Right lobe of liver (tissue), 4 donors: ENCODE data around the gene CYP27B1.

Experiments used
- CTCF ChIP-seq, 4 donors: fragments of 200-600 bp in 3 of 4; fragments of 450-650 bp in 1 of 4; IDR thresholded peaks; one replicate each; pipeline versions ENCODE4 v1.5.1 to v1.8.0; 2016 to 2022; ENCODE audit warnings: antibody characterized with exemption in 4 of 4, mild to moderate bottlenecking in 2 of 4
- POLR2A ChIP-seq: fragments of 450-650 bp; IDR thresholded peaks from one replicate; pipeline ENCODE4 v1.6.1; 2017; ENCODE audit warnings: antibody characterized with exemption, mild to moderate bottlenecking
- donor health status: DM: no; HTN: no; CAD: no.
- donor health status: DM: no; HTN: no; CAD: no.
- donor health status: DM: no; HTN: yes; CAD: no.

- TF ChIP-seq POLR2A = no peak
- no peak for TF ChIP-seq CTCF (IDR thresholded peaks at IDR 0.05)
These were observed 46.9 kb downstream of the CYP27B1 start for GRCh38 chr12:57719777-57720605.
